ENCODE data around the gene CHST15. TPM values are rescaled to one million over a fixed set of nuclear protein-coding genes. Genes with fewer than 3 reads are reported as not detected.
A peak's percentile ranks its signal among the peaks of the same experiment; 100 is the strongest.

Gene CHST15
- total and polyA plus RNA-seq, 2 of the 13 experiments (the other 11 are each of a cell fraction or from before 2014, with no cell fraction given) = 1.4 to 94.7 TPM

DNA sequence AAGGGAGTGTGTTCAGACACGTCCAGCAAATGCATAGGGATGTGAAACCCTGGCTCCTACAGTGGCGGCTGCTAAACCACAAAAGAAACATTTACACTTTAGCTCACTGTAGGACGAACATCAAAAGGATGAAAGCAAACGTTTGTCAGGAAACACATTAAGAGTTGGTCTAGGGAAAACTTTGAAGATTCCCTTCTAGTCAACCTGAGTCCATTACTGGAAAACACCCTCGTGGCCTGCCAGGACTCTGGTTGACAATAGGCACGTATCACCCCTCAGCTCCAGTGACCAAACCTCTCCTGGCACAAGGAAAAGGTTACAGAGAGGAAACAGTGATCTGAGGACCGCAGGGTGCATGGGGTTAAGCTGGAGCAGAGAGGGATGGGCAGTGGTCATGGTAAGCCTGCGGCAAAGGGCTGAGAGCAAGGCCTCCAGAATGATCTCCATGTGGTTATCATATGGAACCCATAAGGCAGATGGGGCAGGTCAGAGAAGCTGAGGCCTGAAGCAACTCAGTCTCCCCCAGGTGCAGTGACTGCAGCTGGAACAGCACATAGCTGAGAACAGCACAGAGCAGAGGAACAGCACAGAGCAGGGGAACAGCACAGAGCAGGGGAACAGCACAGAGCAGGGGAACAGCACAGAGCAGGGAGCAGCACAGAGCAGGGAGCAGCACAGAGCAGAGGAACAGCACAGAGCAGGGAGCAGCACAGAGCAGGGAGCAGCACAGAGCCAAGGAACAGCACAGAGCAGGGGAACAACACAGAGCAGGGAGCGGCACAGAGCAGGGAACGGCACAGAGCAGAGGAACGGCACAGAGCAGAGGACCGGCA, 49.9 kb downstream of the CHST15 start (continued):
- no peak for TF ChIP-seq NFIB (CRISPR knock-in tag; IDR thresholded peaks at IDR 0.05; ENCODE audit: borderline replicate concordance)
- TF ChIP-seq, protein P1, sequence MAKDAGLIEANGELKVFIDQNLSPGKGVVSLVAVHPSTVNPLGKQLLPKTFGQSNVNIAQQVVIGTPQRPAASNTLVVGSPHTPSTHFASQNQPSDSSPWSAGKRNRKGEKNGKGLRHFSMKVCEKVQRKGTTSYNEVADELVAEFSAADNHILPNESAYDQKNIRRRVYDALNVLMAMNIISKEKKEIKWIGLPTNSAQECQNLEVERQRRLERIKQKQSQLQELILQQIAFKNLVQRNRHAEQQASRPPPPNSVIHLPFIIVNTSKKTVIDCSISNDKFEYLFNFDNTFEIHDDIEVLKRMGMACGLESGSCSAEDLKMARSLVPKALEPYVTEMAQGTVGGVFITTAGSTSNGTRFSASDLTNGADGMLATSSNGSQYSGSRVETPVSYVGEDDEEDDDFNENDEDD (CRISPR knock-in tag; IDR thresholded peaks at IDR 0.05; ENCODE audit: borderline replicate concordance) = peak; percentile 84; the same call in 1 of the 2 replicates
- TF ChIP-seq ZNF317 (CRISPR knock-in tag; IDR thresholded peaks at IDR 0.05) = peak; percentile 85
- TF ChIP-seq, protein P2, sequence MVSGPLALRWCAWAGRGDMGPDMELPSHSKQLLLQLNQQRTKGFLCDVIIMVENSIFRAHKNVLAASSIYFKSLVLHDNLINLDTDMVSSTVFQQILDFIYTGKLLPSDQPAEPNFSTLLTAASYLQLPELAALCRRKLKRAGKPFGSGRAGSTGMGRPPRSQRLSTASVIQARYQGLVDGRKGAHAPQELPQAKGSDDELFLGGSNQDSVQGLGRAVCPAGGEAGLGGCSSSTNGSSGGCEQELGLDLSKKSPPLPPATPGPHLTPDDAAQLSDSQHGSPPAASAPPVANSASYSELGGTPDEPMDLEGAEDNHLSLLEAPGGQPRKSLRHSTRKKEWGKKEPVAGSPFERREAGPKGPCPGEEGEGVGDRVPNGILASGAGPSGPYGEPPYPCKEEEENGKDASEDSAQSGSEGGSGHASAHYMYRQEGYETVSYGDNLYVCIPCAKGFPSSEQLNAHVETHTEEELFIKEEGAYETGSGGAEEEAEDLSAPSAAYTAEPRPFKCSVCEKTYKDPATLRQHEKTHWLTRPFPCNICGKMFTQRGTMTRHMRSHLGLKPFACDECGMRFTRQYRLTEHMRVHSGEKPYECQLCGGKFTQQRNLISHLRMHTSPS (CRISPR knock-in tag; IDR thresholded peaks at IDR 0.05; ENCODE audit: low read depth) = peak; percentile 86; the same call in 1 of the 2 replicates
- TF ChIP-seq ZFP1 (CRISPR knock-in tag; IDR thresholded peaks at IDR 0.05) = 0 out of 2 replicates have a peak, but pooled peaks have one; percentile 18
- no peak for TF ChIP-seq ZNF841 (CRISPR knock-in tag; IDR thresholded peaks at IDR 0.05; ENCODE audit: borderline replicate concordance)
- TF ChIP-seq ZNF121 (CRISPR knock-in tag; IDR thresholded peaks at IDR 0.05) = peak; percentile 78
- no peak for TF ChIP-seq ZNF235 (CRISPR knock-in tag; IDR thresholded peaks at IDR 0.05; ENCODE audit: borderline replicate concordance)
- TF ChIP-seq TP53 (CRISPR knock-in tag; conservative IDR thresholded peaks at IDR 0.05) = peak; percentile 93
- TF ChIP-seq, protein P3, sequence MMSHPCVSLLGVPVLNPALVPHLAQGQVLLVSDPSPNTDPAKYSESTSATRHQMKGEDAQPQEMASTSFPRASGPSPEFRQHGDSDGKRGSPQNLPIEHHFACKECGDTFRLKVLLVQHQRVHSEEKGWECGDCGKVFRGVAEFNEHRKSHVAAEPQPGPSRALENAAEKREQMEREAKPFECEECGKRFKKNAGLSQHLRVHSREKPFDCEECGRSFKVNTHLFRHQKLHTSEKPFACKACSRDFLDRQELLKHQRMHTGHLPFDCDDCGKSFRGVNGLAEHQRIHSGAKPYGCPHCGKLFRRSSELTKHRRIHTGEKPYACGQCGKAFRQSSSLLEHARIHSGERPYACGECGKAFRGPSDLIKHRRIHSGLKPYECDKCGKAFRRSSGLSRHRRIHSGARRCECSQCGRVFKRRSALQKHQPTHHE (CRISPR knock-in tag; IDR thresholded peaks at IDR 0.05; ENCODE audit: borderline replicate concordance) = peak; percentile 74; the same call in 1 of the 2 replicates
- TF ChIP-seq, protein P4, sequence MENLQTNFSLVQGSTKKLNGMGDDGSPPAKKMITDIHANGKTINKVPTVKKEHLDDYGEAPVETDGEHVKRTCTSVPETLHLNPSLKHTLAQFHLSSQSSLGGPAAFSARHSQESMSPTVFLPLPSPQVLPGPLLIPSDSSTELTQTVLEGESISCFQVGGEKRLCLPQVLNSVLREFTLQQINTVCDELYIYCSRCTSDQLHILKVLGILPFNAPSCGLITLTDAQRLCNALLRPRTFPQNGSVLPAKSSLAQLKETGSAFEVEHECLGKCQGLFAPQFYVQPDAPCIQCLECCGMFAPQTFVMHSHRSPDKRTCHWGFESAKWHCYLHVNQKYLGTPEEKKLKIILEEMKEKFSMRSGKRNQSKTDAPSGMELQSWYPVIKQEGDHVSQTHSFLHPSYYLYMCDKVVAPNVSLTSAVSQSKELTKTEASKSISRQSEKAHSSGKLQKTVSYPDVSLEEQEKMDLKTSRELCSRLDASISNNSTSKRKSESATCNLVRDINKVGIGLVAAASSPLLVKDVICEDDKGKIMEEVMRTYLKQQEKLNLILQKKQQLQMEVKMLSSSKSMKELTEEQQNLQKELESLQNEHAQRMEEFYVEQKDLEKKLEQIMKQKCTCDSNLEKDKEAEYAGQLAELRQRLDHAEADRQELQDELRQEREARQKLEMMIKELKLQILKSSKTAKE (CRISPR knock-in tag; IDR thresholded peaks at IDR 0.05; ENCODE audit: borderline replicate concordance) = peak; percentile 87
- TF ChIP-seq, protein P5, sequence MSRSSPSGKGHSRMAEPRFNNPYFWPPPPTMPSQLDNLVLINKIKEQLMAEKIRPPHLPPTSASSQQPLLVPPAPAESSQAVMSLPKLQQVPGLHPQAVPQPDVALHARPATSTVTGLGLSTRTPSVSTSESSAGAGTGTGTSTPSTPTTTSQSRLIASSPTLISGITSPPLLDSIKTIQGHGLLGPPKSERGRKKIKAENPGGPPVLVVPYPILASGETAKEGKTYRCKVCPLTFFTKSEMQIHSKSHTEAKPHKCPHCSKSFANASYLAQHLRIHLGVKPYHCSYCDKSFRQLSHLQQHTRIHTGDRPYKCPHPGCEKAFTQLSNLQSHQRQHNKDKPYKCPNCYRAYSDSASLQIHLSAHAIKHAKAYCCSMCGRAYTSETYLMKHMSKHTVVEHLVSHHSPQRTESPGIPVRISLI (CRISPR knock-in tag; IDR thresholded peaks at IDR 0.05; ENCODE audit: borderline replicate concordance) = peak; percentile 20; the same call in 1 of the 2 replicates
- TF ChIP-seq, protein P6, sequence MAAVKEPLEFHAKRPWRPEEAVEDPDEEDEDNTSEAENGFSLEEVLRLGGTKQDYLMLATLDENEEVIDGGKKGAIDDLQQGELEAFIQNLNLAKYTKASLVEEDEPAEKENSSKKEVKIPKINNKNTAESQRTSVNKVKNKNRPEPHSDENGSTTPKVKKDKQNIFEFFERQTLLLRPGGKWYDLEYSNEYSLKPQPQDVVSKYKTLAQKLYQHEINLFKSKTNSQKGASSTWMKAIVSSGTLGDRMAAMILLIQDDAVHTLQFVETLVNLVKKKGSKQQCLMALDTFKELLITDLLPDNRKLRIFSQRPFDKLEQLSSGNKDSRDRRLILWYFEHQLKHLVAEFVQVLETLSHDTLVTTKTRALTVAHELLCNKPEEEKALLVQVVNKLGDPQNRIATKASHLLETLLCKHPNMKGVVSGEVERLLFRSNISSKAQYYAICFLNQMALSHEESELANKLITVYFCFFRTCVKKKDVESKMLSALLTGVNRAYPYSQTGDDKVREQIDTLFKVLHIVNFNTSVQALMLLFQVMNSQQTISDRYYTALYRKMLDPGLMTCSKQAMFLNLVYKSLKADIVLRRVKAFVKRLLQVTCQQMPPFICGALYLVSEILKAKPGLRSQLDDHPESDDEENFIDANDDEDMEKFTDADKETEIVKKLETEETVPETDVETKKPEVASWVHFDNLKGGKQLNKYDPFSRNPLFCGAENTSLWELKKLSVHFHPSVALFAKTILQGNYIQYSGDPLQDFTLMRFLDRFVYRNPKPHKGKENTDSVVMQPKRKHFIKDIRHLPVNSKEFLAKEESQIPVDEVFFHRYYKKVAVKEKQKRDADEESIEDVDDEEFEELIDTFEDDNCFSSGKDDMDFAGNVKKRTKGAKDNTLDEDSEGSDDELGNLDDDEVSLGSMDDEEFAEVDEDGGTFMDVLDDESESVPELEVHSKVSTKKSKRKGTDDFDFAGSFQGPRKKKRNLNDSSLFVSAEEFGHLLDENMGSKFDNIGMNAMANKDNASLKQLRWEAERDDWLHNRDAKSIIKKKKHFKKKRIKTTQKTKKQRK (IDR thresholded peaks at IDR 0.05; ENCODE audit: low read length) = no peak
- TF ChIP-seq, protein P7, sequence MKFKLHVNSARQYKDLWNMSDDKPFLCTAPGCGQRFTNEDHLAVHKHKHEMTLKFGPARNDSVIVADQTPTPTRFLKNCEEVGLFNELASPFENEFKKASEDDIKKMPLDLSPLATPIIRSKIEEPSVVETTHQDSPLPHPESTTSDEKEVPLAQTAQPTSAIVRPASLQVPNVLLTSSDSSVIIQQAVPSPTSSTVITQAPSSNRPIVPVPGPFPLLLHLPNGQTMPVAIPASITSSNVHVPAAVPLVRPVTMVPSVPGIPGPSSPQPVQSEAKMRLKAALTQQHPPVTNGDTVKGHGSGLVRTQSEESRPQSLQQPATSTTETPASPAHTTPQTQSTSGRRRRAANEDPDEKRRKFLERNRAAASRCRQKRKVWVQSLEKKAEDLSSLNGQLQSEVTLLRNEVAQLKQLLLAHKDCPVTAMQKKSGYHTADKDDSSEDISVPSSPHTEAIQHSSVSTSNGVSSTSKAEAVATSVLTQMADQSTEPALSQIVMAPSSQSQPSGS (CRISPR knock-in tag; IDR thresholded peaks at IDR 0.05) = peak; percentile 31; the same call in 1 of the 2 replicates

Data from HepG2 (cell line).